Left ventricle myocardium inferior (tissue), 1 donor: ENCODE measurements around the gene SHD. TPM values are rescaled to one million over a fixed set of nuclear protein-coding genes. Genes with fewer than 3 reads are reported as not detected.
"Not testable (repeated sequence)": the region's sequence is repeated elsewhere in the genome, so short reads cannot be mapped to it uniquely, and the experiment has no call there.

Experiments used
- DNase-seq: peaks from one replicate; pipeline ENCODE4 v3.0.0-alpha.2; 2020
- H3K27ac ChIP-seq: fragments of 200-600 bp; replicated peaks from 2 replicates; pipeline ENCODE4 v1.8.0; 2021
- H3K27me3 ChIP-seq: fragments of 200-600 bp; 2 replicates; pipeline ENCODE4 v1.8.0; 2021; ENCODE audit warnings: low read depth
- H3K36me3 ChIP-seq: fragments of 200-600 bp; 2 replicates; pipeline ENCODE4 v1.8.0; 2021
- H3K4me1 ChIP-seq: fragments of 200-600 bp; 2 replicates; pipeline ENCODE4 v1.8.0; 2021
- H3K4me3 ChIP-seq: fragments of 200-600 bp; 2 replicates; pipeline ENCODE4 v1.8.0; 2021; ENCODE audit warnings: mild to moderate bottlenecking, moderate library complexity
- H3K9me3 ChIP-seq: fragments of 200-600 bp; replicated peaks from 2 replicates; pipeline ENCODE4 v1.8.0; 2021
- intact Hi-C: fragments of 100-400 bp; cut with micrococcal nuclease; formaldehyde crosslinking; loops from one replicate; pipeline ENCODE4 v1.11.0; 2022
- total RNA-seq: library from RNA; stranded (reverse); fragmentation: NEBNext Ultra II Directional; extraction: Animal tissue kit (Norgen Biotek cat#: 25700); gene quantifications from one replicate; pipeline ENCODE4 v1.2.1, GENCODE V29; 2021
- TF ChIP-seq, protein P1 (sequence below): fragments of 200-600 bp; IDR thresholded peaks from 2 replicates; pipeline ENCODE4 v1.8.0; 2021; ENCODE audit warnings: antibody characterized with exemption, mild to moderate bottlenecking, borderline replicate concordance
- donor health status: DM: no; HTN: yes; CAD: no; lungs with severe emphysema.

SHD gene
- total RNA-seq, 1 donor from 2014 or later = 0.16 TPM

DNA sequence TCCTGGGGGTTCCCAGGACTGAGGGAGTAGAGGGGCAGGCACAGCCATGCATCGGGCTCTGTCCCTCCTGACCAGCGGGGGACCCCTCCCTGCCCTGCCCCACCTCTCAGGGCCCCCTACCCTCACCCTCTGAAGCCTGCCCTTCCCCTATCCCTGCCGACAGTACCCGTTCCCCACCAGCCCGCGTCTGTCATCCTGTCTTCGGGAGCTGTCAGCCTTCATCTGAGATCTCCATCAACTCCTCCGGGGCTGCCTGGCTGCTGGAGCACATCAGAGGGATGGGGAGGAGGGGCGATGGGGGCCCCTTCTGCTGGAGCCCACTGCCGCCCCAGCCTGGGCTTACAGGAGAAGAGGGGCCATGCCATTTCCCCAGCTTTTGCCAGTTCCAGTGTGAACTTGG is 6.2 kb upstream of the SHD start:
- peaks cover 8% of the 10 kb centered on the region for H3K27me3 ChIP-seq
- TF ChIP-seq, protein P1, sequence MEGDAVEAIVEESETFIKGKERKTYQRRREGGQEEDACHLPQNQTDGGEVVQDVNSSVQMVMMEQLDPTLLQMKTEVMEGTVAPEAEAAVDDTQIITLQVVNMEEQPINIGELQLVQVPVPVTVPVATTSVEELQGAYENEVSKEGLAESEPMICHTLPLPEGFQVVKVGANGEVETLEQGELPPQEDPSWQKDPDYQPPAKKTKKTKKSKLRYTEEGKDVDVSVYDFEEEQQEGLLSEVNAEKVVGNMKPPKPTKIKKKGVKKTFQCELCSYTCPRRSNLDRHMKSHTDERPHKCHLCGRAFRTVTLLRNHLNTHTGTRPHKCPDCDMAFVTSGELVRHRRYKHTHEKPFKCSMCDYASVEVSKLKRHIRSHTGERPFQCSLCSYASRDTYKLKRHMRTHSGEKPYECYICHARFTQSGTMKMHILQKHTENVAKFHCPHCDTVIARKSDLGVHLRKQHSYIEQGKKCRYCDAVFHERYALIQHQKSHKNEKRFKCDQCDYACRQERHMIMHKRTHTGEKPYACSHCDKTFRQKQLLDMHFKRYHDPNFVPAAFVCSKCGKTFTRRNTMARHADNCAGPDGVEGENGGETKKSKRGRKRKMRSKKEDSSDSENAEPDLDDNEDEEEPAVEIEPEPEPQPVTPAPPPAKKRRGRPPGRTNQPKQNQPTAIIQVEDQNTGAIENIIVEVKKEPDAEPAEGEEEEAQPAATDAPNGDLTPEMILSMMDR = no peak
- H3K4me1 ChIP-seq = peaks cover 4% of the 10 kb centered on the region
- no peak overlapping the region for H3K27ac ChIP-seq
- intact Hi-C loops = no loop called here
- no peak overlapping the region for H3K4me3 ChIP-seq
- H3K9me3 ChIP-seq = peaks cover 9% of the 10 kb centered on the region
- peaks cover 45% of the 10 kb centered on the region for H3K36me3 ChIP-seq
- DNase-seq = no peak

DNA sequence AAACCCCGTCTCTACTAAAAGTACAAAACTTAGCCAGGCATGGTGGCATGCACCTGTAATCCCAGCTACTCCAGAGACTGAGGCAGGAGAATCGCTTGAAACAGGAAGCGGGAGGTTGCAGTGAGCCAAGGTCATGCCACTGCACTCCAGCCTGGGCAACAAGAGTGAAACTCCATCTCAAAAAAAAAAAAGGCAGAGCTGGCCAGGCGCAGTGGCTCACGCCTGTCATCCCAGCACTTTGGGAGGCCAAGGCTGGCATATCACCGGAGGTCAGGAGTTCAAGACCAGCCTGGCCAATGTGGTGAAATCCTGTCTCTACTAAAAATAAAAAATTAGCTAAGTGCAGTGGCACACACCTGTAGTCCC is 4.8 kb upstream of the SHD start:
- H3K4me3 ChIP-seq, DNase-seq, H3K27ac ChIP-seq, intact Hi-C loops, H3K9me3 ChIP-seq: not testable (repeated sequence)
- peaks cover 22% of the 10 kb centered on the region for H3K27me3 ChIP-seq
- H3K4me1 ChIP-seq = peaks cover 11% of the 10 kb centered on the region
- H3K36me3 ChIP-seq = peaks cover 32% of the 10 kb centered on the region

DNA sequence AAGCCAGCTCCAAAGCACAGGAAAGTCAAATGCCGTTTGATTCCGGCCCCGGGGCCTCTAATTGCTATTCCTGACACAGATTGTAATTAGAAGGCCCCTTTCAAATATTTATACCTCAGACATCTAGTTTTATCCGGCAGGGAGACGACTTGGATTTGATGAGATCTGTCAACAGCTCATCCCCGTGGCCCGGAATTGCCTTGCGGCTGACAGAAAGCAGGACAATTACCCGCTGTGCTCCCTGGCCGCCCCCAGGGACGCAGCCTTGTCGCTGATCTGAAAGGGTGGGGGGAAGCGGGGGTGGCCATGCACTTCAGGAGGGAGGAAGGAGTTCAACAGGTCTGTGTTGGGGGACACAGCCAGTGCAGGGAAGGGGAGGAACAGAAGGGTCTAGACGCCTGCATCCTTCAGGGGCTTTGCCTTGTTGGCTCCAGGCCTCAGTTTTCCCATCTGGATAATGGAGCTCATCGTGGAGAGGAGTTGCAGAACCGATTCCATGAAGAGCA is 1.8 kb upstream of the SHD start:
- DNase-seq = no peak
- TF ChIP-seq, protein P1 = no peak

DNA sequence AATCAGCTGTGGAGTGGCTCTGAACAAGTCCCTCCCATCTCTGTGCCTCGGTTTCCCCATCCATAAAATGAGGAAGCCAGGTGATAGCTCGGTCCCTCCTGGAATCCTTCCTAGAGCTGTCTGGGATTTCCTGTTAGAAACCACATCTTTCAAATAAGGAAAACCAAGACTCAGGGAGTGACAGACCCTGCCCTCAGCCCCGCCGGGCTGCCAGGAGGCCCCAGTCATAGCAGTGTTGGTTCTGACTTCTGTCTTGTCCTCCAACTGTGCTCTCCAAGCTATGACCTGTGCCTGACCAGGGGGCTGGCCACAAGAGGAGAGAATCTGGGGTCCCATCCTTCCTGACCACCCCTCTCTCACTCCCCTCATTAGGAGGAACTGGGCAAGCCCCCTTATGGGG is 1.1 kb upstream of the SHD start:
- no peak for DNase-seq
- no peak overlapping the region for H3K4me3 ChIP-seq
- intact Hi-C loops = no loop called here
- H3K27me3 ChIP-seq = peaks cover 59% of the 10 kb centered on the region
- no peaks in the 10 kb centered on the region for H3K36me3 ChIP-seq
- no peaks in the 10 kb centered on the region for H3K9me3 ChIP-seq
- TF ChIP-seq, protein P1 = no peak
- H3K27ac ChIP-seq = no peak overlapping the region
- H3K4me1 ChIP-seq = peaks cover 20% of the 10 kb centered on the region

More for the DNA sequence above, 1.8 kb upstream of the SHD start:
- H3K36me3 ChIP-seq = peaks cover 5% of the 10 kb centered on the region
- H3K9me3 ChIP-seq = peaks cover 2% of the 10 kb centered on the region
- peaks cover 20% of the 10 kb centered on the region for H3K4me1 ChIP-seq
- H3K4me3 ChIP-seq = no peak overlapping the region
- H3K27me3 ChIP-seq = peaks cover 51% of the 10 kb centered on the region
- H3K27ac ChIP-seq = no peak overlapping the region
- intact Hi-C loops = no loop called here

DNA sequence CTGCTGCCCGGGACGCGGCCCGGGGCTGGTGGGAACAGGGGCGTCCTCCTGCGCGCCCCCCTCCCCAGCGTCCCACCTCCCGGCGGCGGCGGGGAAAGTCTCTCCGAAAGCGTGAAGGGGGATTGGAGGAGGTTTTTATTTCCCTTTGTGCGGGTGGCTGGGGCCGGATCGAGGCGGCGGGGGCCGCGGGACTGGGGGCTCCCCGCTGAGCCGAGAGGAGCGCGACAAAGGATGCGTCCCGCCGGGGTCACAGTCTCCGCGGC is 132 bp downstream of the SHD start:
- Histone ChIP-seq H3K27me3 (peaks cover 63% of the 10 kb centered on the region), H3K36me3 (no peaks in the 10 kb centered on the region), H3K4me1 (peaks cover 20% of the 10 kb centered on the region), H3K27ac (no peak overlapping the region), H3K4me3 (peak overlapping the region; percentile 59), H3K9me3 (no peaks in the 10 kb centered on the region)
- TF ChIP-seq, protein P1 = no peak
- DNase-seq = no peak
- intact Hi-C loops = no loop called here

DNA sequence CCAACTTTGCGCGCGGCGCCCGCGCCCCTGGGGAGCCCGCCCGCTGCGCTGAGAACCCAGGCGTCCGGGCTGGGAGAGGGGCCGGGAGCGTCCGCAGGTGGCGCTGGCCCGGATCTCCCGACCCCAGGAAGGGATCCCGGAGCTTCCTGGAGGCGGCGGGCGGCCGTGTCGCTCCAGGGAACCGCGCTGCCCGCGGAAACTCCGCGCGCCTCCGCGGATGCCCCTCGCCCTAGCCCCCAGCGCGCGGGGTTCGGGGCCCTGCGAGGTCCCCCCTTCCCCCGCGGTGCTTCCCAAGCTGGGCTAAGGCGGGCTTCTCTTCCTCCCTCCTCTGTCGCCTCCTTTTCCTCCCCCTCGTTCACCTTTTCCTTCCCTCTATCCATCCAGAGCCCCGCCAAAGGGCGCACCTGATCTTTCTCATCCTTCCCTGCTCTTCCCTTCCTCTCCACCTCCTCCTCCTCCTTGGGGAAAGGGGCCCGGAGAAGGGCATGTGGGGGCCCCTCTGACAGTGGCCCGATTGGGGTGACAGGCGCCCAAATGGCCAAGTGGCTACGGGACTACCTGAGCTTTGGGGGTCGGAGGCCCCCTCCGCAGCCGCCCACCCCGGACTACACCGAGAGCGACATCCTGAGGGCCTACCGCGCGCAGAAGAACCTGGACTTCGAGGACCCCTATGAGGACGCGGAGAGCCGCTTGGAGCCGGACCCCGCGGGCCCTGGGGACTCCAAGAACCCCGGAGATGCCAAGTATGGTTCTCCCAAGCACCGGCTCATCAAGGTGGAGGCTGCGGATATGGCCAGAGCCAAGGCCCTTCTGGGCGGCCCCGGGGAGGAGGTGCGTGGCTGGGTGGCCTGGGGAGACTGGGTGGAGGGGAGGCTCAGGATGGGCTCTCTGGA is 710 bp downstream of the SHD start:
- DNase-seq = no peak
- Histone ChIP-seq H3K27ac (no peak overlapping the region), H3K4me1 (peaks cover 20% of the 10 kb centered on the region), H3K36me3 (no peaks in the 10 kb centered on the region), H3K4me3 (peak overlapping the region; percentile 59), H3K9me3 (no peaks in the 10 kb centered on the region), H3K27me3 (peaks cover 69% of the 10 kb centered on the region)
- TF ChIP-seq, protein P1 = no peak
- intact Hi-C loops = no loop called here
